Measurements from ENCODE around the gene ATP6AP2. TPM values are rescaled to one million over a fixed set of nuclear protein-coding genes. Genes with fewer than 3 reads are reported as not detected.
"Not testable (repeated sequence)": the region's sequence is repeated elsewhere in the genome, so short reads cannot be mapped to it uniquely, and the experiment has no call there.

The ATP6AP2 gene
- total RNA-seq, 1 experiment from 2014 or later, result 45.5 TPM

GRCh38 chrX:40558590-40558989 lies 22.2 kb upstream of the ATP6AP2 start:
- DNase-seq, result no peak
- no peaks in the 10 kb centered on the region for H3K9me2 ChIP-seq (ENCODE audit: insufficient read depth)
- no peaks in the 10 kb centered on the region for H3F3A ChIP-seq (ENCODE audit: insufficient read depth, low read depth)
- no peak overlapping the region for H3K4me2 ChIP-seq
- H3K27me3 ChIP-seq (ENCODE audit: insufficient read depth, low read depth), result no peaks in the 10 kb centered on the region
- BruUV-seq (replicated peaks), result no TSS peak
- ChIA-PET CTCF (no interaction called here), POLR2A (ENCODE audit: unreplicated experiment) (no interaction called here)
- H3K4me1 ChIP-seq (replicated peaks; ENCODE audit: insufficient read depth), result no peaks in the 10 kb centered on the region
- no peak overlapping the region for H3K4me3 ChIP-seq
- no peaks in the 10 kb centered on the region for H3K79me2 ChIP-seq (ENCODE audit: low read depth)
- TF ChIP-seq EZH2 (IDR thresholded peaks at IDR 0.05; ENCODE audit: low read depth), result no peak
- TF ChIP-seq CTCF (conservative IDR thresholded peaks at IDR 0.05), result no peak
- H3K36me3 ChIP-seq (ENCODE audit: low read depth), result no peaks in the 10 kb centered on the region
- no peak overlapping the region for H2AFZ ChIP-seq
- intact Hi-C loops (cut with micrococcal nuclease; ENCODE audit: unreplicated experiment), result no loop called here
- H4K20me1 ChIP-seq (ENCODE audit: insufficient read depth), result no peaks in the 10 kb centered on the region
- H3K9me3 ChIP-seq (ENCODE audit: insufficient read depth, low read depth), result no peaks in the 10 kb centered on the region
- no peak overlapping the region for H3K27ac ChIP-seq

- Histone ChIP-seq H4K20me1 (ENCODE audit: insufficient read depth) (no peaks in the 10 kb centered on the region), H3K27me3 (ENCODE audit: insufficient read depth, low read depth) (no peaks in the 10 kb centered on the region), H3K4me2 (no peak overlapping the region), H2AFZ (no peak overlapping the region), H3K27ac (no peak overlapping the region), H3K4me1 (replicated peaks; ENCODE audit: insufficient read depth) (no peaks in the 10 kb centered on the region), H3K9me3 (ENCODE audit: insufficient read depth, low read depth) (no peaks in the 10 kb centered on the region), H3K79me2 (ENCODE audit: low read depth) (no peaks in the 10 kb centered on the region), H3K4me3 (no peak overlapping the region), H3K9me2 (ENCODE audit: insufficient read depth) (no peaks in the 10 kb centered on the region), H3F3A (ENCODE audit: insufficient read depth, low read depth) (no peaks in the 10 kb centered on the region), H3K36me3 (ENCODE audit: low read depth) (no peaks in the 10 kb centered on the region)
- no TSS peak for BruUV-seq (replicated peaks)
- ChIA-PET POLR2A (ENCODE audit: unreplicated experiment) (no interaction called here), CTCF (no interaction called here)
- intact Hi-C loops (cut with micrococcal nuclease; ENCODE audit: unreplicated experiment), result no loop called here
- DNase-seq, result no peak
- no peak for TF ChIP-seq EZH2 (IDR thresholded peaks at IDR 0.05; ENCODE audit: low read depth)
- no peak for TF ChIP-seq CTCF (conservative IDR thresholded peaks at IDR 0.05)
Observed at GRCh38 chrX:40563784-40564183, 17.0 kb upstream of the ATP6AP2 start.

- no peaks in the 10 kb centered on the region for H4K20me1 ChIP-seq (ENCODE audit: insufficient read depth)
- TF ChIP-seq EZH2 (IDR thresholded peaks at IDR 0.05; ENCODE audit: low read depth), result no peak
- intact Hi-C loops (cut with micrococcal nuclease; ENCODE audit: unreplicated experiment), result no loop called here
- no peak overlapping the region for H3K4me3 ChIP-seq
- no peaks in the 10 kb centered on the region for H3K9me2 ChIP-seq (ENCODE audit: insufficient read depth)
- no peaks in the 10 kb centered on the region for H3K79me2 ChIP-seq (ENCODE audit: low read depth)
- no peak overlapping the region for H2AFZ ChIP-seq
- no peak overlapping the region for H3K27ac ChIP-seq
- H3K4me1 ChIP-seq (replicated peaks; ENCODE audit: insufficient read depth), result no peaks in the 10 kb centered on the region
- CTCF ChIA-PET, result no interaction called here
- no peaks in the 10 kb centered on the region for H3F3A ChIP-seq (ENCODE audit: insufficient read depth, low read depth)
- no peak for DNase-seq
- no peaks in the 10 kb centered on the region for H3K9me3 ChIP-seq (ENCODE audit: insufficient read depth, low read depth)
- no peaks in the 10 kb centered on the region for H3K27me3 ChIP-seq (ENCODE audit: insufficient read depth, low read depth)
- POLR2A ChIA-PET (ENCODE audit: unreplicated experiment), result no interaction called here
- H3K36me3 ChIP-seq (ENCODE audit: low read depth), result no peaks in the 10 kb centered on the region
- BruUV-seq (replicated peaks), result no TSS peak
- H3K4me2 ChIP-seq, result no peak overlapping the region
Observed at GRCh38 chrX:40564447-40564846, 16.3 kb upstream of the ATP6AP2 start.

- ChIA-PET POLR2A (ENCODE audit: unreplicated experiment) (no interaction called here), CTCF (interaction anchor here (0.6 kb wide), 1 partner anchor 849 kb away, joined by 3 read pairs; no protein-coding TSS in a partner anchor)
- no peaks in the 10 kb centered on the region for H3K9me2 ChIP-seq (ENCODE audit: insufficient read depth)
- no peak for TF ChIP-seq EZH2 (IDR thresholded peaks at IDR 0.05; ENCODE audit: low read depth)
- TF ChIP-seq CTCF (conservative IDR thresholded peaks at IDR 0.05), result no peak
- no TSS peak for BruUV-seq (replicated peaks)
- H3K4me1 ChIP-seq (replicated peaks; ENCODE audit: insufficient read depth), result no peaks in the 10 kb centered on the region
- H3K27ac ChIP-seq, result no peak overlapping the region
- H3F3A ChIP-seq (ENCODE audit: insufficient read depth, low read depth), result no peaks in the 10 kb centered on the region
- intact Hi-C loops (cut with micrococcal nuclease; ENCODE audit: unreplicated experiment), result no loop called here
- no peaks in the 10 kb centered on the region for H3K27me3 ChIP-seq (ENCODE audit: insufficient read depth, low read depth)
- no peak overlapping the region for H3K4me3 ChIP-seq
- no peaks in the 10 kb centered on the region for H3K9me3 ChIP-seq (ENCODE audit: insufficient read depth, low read depth)
- H3K36me3 ChIP-seq (ENCODE audit: low read depth), result no peaks in the 10 kb centered on the region
- H2AFZ ChIP-seq, result no peak overlapping the region
- H3K4me2 ChIP-seq, result no peak overlapping the region
- H4K20me1 ChIP-seq (ENCODE audit: insufficient read depth), result no peaks in the 10 kb centered on the region
- no peak for DNase-seq
- no peaks in the 10 kb centered on the region for H3K79me2 ChIP-seq (ENCODE audit: low read depth)
Observed at GRCh38 chrX:40570346-40571093, 10.2 kb upstream of the ATP6AP2 start.

- H3K27ac ChIP-seq; POLR2A ChIA-PET (ENCODE audit: unreplicated experiment); H3K4me1 ChIP-seq (replicated peaks; ENCODE audit: insufficient read depth); H3K79me2 ChIP-seq (ENCODE audit: low read depth); BruUV-seq (replicated peaks); DNase-seq; H3K9me2 ChIP-seq (ENCODE audit: insufficient read depth); H2AFZ ChIP-seq; H3K36me3 ChIP-seq (ENCODE audit: low read depth); intact Hi-C loops (cut with micrococcal nuclease; ENCODE audit: unreplicated experiment); H3K4me3 ChIP-seq; H3F3A ChIP-seq (ENCODE audit: insufficient read depth, low read depth); H3K4me2 ChIP-seq; H3K27me3 ChIP-seq (ENCODE audit: insufficient read depth, low read depth); H3K9me3 ChIP-seq (ENCODE audit: insufficient read depth, low read depth); H4K20me1 ChIP-seq (ENCODE audit: insufficient read depth): not testable (repeated sequence)
- CTCF ChIA-PET, result interaction anchor here (0.6 kb wide), 1 partner anchor 849 kb away, joined by 3 read pairs; no protein-coding TSS in a partner anchor
Observed at GRCh38 chrX:40571164-40571563, 9.6 kb upstream of the ATP6AP2 start.

Data from PC-9 (cell line).